GM21619 (cell line): ENCODE measurements around the gene ZGPAT.

Source experiments
- ATAC-seq: cut with Tn5 transposase; IDR thresholded peaks from one replicate; pipeline ENCODE4 v1.9.1; 2021; ENCODE audit not compliant: unreplicated experiment

Gene ZGPAT

DNA sequence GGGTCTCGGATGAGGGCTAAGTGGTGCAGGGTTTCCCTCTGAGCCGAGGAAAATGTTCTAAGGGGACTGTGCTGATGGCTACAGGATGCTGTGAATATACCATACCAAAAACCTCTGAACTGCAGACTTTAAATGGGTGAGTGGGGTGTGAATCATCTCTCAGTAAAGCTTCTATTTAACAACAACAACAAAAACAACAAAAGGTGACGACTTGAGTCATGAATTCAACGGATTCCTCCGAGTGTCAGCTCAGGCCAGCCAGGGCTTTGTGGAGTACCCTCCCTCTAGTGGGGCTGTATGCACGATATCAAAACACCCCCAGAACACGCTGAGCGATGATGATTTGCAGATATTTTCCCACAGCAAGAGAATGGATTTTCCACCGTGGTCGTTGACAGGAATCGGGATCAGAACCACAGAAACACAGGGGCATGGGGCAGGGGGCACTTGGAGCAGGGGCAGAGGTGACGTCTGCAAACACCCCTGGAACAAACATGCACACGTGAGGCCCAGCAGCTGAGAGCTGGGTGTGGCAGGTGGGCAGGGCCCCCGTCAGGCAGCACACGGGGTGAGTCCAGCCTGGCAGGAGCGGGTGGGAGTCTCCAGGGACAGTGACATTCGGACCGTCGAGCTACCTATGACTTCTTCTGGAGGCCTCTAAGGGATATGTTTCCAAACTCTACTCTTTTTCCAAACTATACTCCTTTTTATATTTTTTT lies 70.4 kb downstream of the ZGPAT start:
- no peak for ATAC-seq

DNA sequence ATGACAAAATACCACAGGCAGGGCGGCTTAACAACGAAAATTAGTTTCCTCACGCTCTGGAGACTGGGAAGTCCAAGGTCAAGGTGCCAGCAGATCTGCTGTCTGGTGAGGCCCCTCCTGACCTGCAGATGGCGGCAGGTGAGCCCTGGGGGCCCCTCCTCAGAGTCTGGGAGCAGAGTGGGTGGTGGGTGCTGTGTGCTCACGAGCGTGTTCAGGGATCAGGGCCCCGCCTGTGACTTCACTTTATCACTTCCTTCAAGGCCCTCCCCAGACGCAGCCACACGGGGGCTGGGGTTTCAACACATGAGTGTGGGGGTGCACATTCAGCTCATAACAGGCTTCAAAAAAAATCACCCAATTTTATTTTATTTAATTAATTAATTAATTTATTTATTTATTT lies 71.0 kb downstream of the ZGPAT start:
- no peak for ATAC-seq

DNA sequence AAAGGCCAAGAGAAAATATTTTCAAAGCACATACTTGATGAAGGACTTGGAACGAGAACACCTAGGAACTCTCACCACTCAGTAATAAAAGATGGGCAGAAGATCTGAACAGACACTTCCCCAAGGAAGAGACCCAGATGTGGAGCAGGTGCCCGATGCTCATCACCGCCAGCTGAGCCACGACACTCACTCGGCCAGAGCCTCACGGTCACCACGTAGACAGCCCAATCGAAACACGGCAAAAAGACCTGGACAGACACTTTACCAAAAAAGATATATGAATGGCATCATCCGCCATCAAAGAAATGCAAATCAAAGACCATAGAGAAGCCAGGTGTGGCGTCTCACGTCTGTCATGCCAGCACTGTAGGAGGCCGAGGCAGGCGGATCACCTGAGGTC lies 73.3 kb downstream of the ZGPAT start:
- no peak for ATAC-seq

DNA sequence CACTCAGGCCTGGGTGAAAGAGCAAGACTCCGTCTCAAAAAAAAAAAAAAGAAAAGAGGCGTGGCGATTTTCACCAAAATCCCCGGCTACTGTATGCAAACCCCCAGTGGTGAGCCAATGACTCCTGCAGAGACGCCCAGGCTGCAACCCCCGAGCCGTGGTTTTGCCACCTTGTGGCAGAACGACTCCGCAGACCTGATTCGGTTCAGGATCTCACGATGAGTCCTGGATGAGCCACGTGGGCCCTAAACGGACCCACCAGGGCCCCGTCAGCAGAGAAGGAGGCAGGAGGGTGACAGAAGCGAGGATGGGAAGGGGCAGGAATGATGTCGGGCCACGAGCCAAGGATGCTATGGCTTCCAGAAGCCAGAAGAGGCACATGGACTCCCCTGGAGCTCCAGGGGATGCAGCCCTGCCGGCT lies 74.2 kb downstream of the ZGPAT start:
- no peak for ATAC-seq

DNA sequence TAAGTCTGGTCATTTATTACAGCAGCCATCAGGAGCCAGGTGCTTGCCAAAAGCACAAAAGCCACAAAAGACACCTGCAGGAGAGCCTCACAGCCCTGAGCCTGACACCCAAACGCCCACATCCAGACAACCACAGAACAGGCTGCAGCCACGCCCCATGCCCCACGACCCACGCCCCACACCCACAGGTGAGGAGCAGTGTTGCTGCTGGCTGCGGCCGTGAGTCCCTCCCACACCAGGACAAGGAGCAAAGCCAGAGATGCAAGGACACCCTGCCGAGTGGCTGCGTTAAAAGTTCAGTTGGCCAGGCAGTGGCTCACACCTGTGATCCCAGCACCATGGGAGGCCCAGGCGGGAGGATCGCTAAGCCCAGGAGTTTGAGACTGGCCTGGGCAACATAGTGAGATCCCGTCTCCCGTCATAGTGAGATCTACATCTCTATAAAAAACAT lies 74.7 kb downstream of the ZGPAT start:
- ATAC-seq: no peak

DNA sequence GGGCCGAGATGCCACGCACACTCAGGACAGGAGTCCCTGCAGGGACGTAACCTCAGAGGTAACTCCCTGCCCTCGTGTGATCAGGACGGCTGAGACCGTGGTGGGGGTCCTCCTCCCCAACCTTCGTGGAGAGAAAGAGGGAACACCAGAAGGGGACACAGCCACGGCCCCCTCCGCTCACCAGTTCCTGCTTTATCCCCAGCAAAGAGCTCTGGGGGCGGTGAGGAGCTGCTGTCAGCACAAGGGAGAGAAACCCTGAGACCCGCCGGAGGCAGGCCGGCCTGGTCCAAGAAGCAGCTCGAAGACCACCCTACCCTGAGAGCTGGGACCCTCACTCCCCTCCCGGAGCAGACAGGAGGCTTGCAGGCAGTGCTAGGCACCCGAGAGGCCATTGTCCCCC lies 76.1 kb downstream of the ZGPAT start:
- ATAC-seq: no peak

DNA sequence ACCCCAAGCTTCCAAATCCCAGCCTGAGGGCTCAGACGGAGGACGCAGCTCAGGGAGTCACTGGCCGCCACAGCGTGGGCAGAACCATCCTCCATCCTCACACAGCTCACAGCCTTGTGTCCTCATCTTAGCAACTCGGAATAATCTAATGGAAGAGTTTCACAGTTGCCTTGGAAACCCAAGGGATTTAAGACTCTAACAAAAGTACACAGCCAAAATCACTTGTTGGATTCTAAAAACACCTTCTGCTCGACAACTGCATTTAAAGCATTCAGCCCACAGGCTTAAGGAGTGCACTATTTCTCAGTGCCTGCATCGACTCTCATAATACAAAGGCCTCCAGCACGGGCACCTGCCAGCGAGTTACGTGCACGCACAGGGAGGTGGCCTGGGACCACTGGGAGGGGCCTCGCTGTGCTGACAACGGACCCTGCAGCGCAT lies 77.9 kb downstream of the ZGPAT start:
- no peak for ATAC-seq
